HCT116 (cell line): ENCODE data around the gene HOXB13. TPM values are rescaled to one million over a fixed set of nuclear protein-coding genes. Genes with fewer than 3 reads are reported as not detected.
"Not testable (repeated sequence)": the region's sequence is repeated elsewhere in the genome, so short reads cannot be mapped to it uniquely, and the experiment has no call there.

Source experiments
- ATAC-seq: fragments of 200-7000 bp; cut with Tn5 transposase; 2 replicates; pipeline ENCODE4 v1.9.1; 2020; ENCODE audit warnings: mild to moderate bottlenecking, moderate library complexity
- BruUV-seq: library from RNA; stranded (reverse); fragments of 400-500 nt; replicated peaks from 2 replicates; lab custom pipeline; 2021; lab: Mats Ljungman, UMichigan
- CTCF ChIA-PET: fragments of 300-600 bp; sonication (Branson Sonifier 250); formaldehyde crosslinking; loops from one replicate; lab custom pipeline; 2021; ENCODE audit warnings: antibody characterized with exemption; lab: Charles Lee
- POLR2A ChIA-PET: fragments of 300-600, 350-600 bp; sonication (Branson Sonifier 250); formaldehyde crosslinking; loops from one replicate; lab custom pipeline; 2021; ENCODE audit warnings: antibody characterized with exemption; lab: Charles Lee
- RAD21 ChIA-PET, 2 experiments: fragments of 300-600 bp; sonication (Branson Sonifier 250); formaldehyde crosslinking; loops; one replicate each; lab custom pipeline; 2023; ENCODE audit warnings: low total read pairs in 2 of 2; ENCODE audit not compliant: uncharacterized antibody in 2 of 2, unreplicated experiment in 2 of 2, low non-redundant PET in 1 of 2; lab: Charles Lee
- DNase-seq: peaks from one replicate; pipeline ENCODE4 v3.0.0-alpha.2; 2010; ENCODE audit warnings: low read depth, low spot score
- H2AFZ ChIP-seq: fragments of 200-600 bp; shearing (Covaris generic), sonication (generic); 2 replicates; pipeline ENCODE4 v1.6.1; 2017; ENCODE audit warnings: low read depth, mixed run types, mixed read lengths, antibody characterized with exemption, low read length; ENCODE audit not compliant: poor library complexity, severe bottlenecking
- H3K27ac ChIP-seq: 2 replicates; pipeline ENCODE4 v1.5.1; 2012; ENCODE audit warnings: low read depth, low read length
- H3K27me3 ChIP-seq: fragments of 200-600 bp; sonication (generic); 2 replicates; pipeline ENCODE4 v1.6.1; 2016; ENCODE audit warnings: mixed run types, low read length, mixed read lengths; ENCODE audit not compliant: insufficient read depth
- H3K36me3 ChIP-seq, 2 experiments: fragments of 200-500 bp in 1 of 2; fragments of 200-600 bp in 1 of 2; sonication (Bioruptor generic) in 1 of 2; sonication (generic) in 1 of 2; 2 replicates each; pipeline versions ENCODE4 v1.5.1 to v1.6.1; 2014 to 2016; ENCODE audit warnings: low read length in 2 of 2, inconsistent platforms in 1 of 2, mixed read lengths in 1 of 2, mixed run types in 1 of 2; ENCODE audit not compliant: insufficient read depth in 2 of 2, control insufficient read depth in 1 of 2
- H3K4me1 ChIP-seq, 2 experiments: fragments of 200-600 bp in 1 of 2; sonication (generic) in 1 of 2; 2 replicates each; pipeline versions ENCODE4 v1.5.1 to v1.6.1; 2012 to 2017; ENCODE audit warnings: low read length in 2 of 2, inconsistent platforms in 1 of 2, mild to moderate bottlenecking in 1 of 2, mixed read lengths in 1 of 2, mixed run types in 1 of 2, moderate library complexity in 1 of 2; ENCODE audit not compliant: insufficient read depth in 2 of 2, control insufficient read depth in 1 of 2
- H3K4me2 ChIP-seq: fragments of 200-600 bp; sonication (generic); 2 replicates; pipeline ENCODE4 v1.6.1; 2017; ENCODE audit warnings: mixed run types, low read length, mixed read lengths
- H3K4me3 ChIP-seq, 2 experiments: fragments of 200-600 bp in 1 of 2; sonication (generic) in 1 of 2; replicated peaks in 1 of 2; 2 replicates each; pipeline ENCODE4 v1.5.1; 2011 to 2016; ENCODE audit warnings: low read length in 2 of 2, control low read depth in 1 of 2, low read depth in 1 of 2, mild to moderate bottlenecking in 1 of 2, mixed read lengths in 1 of 2, mixed run types in 1 of 2
- H3K79me2 ChIP-seq: fragments of 200-600 bp; sonication (generic); 2 replicates; pipeline ENCODE4 v1.6.1; 2017; ENCODE audit warnings: mild to moderate bottlenecking, mixed run types, low read length, moderate library complexity, mixed read lengths; ENCODE audit not compliant: insufficient read depth
- H3K9ac ChIP-seq: fragments of 200-600 bp; sonication (generic); 2 replicates; pipeline ENCODE4 v1.6.1; 2016; ENCODE audit warnings: low read length, mixed read lengths
- H3K9me2 ChIP-seq: fragments of 200-600 bp; sonication (generic), shearing (Covaris generic); 2 replicates; pipeline ENCODE4 v1.6.1; 2017; ENCODE audit warnings: mixed run types, mild to moderate bottlenecking, moderate library complexity; ENCODE audit not compliant: insufficient read depth
- H3K9me3 ChIP-seq, 2 experiments: fragments of 200-500 bp in 1 of 2; fragments of 200-600 bp in 1 of 2; sonication (Bioruptor generic) in 1 of 2; sonication (generic) in 1 of 2; 2 replicates each; pipeline ENCODE4 v1.6.1; 2014 to 2017; ENCODE audit warnings: low read length in 2 of 2, mixed read lengths in 2 of 2, inconsistent platforms in 1 of 2, low read depth in 1 of 2, mild to moderate bottlenecking in 1 of 2, mixed run types in 1 of 2, moderate library complexity in 1 of 2; ENCODE audit not compliant: control insufficient read depth in 1 of 2, insufficient read depth in 1 of 2
- H4K20me1 ChIP-seq: fragments of 200-600 bp; sonication (generic), shearing (Covaris generic); 2 replicates; pipeline ENCODE4 v1.6.1; 2017; ENCODE audit warnings: mixed run types, mild to moderate bottlenecking, moderate library complexity; ENCODE audit not compliant: insufficient read depth
- ATF3 ChIP-seq: IDR thresholded peaks from 2 replicates; pipeline ENCODE4 v1.6.1; 2012
- CBX3 ChIP-seq: IDR thresholded peaks from 2 replicates; pipeline ENCODE4 v1.6.1; 2012; ENCODE audit warnings: low read depth
- EGR1 ChIP-seq: IDR thresholded peaks from 2 replicates; pipeline ENCODE4 v1.6.1; 2012; ENCODE audit warnings: low read depth
- MAX ChIP-seq: IDR thresholded peaks from 2 replicates; pipeline ENCODE4 v1.6.1; 2012
- SIN3A ChIP-seq: IDR thresholded peaks from 2 replicates; pipeline ENCODE4 v1.6.1; 2012; ENCODE audit warnings: low read depth
- SRF ChIP-seq: IDR thresholded peaks from 2 replicates; pipeline ENCODE4 v1.6.1; 2012; ENCODE audit warnings: low read depth
- ZBTB33 ChIP-seq: IDR thresholded peaks from 2 replicates; pipeline ENCODE4 v1.6.1; 2011; ENCODE audit warnings: mild to moderate bottlenecking, low read length, moderate library complexity; ENCODE audit not compliant: insufficient replicate concordance; ENCODE audit errors: extremely low read depth
- ZFX ChIP-seq: fragments of 450-650 bp; IDR thresholded peaks from 2 replicates; pipeline ENCODE4 v1.6.1; 2017
- ZNF274 ChIP-seq: fragments of 200-500 bp; sonication (Bioruptor generic); IDR thresholded peaks from 2 replicates; pipeline ENCODE4 v1.6.1; 2014; ENCODE audit warnings: mild to moderate bottlenecking, low read depth, low read length, inconsistent platforms
- intact Hi-C: fragments of 100-400 bp; cut with micrococcal nuclease; formaldehyde crosslinking; loops from 2 replicates; pipeline ENCODE4 v1.10.0; 2022
- total RNA-seq: library from RNA; stranded (reverse); gene quantifications from one replicate; pipeline ENCODE4 v1.2.1, GENCODE V29; 2021; ENCODE audit not compliant: unreplicated experiment

The HOXB13 gene
- total RNA-seq, 1 experiment from 2014 or later: 7.8 TPM

GRCh38 chr17:48717367-48718226 lies 11.0 kb downstream of the HOXB13 start:
- no peaks in the 10 kb centered on the region for H3K9me2 ChIP-seq
- no peak for ATAC-seq
- intact Hi-C loops: no loop called here
- no peak overlapping the region for H3K4me2 ChIP-seq
- no peak overlapping the region for H3K9ac ChIP-seq
- ChIA-PET RAD21 (interaction anchor here in 1 of 2 experiments (0.7 kb wide), 1 partner anchor 323 kb away, joined by 5 read pairs; no protein-coding TSS in a partner anchor), CTCF (interaction anchor here (0.9 to 1.6 kb wide), 5 partner anchors 11 to 167 kb away, joined by 3 to 7 read pairs (median 4); partner anchors contain the start of gene HOXB13), POLR2A (interaction anchor here (0.6 to 1.1 kb wide), 3 partner anchors 11 to 162 kb away, joined by 3 to 7 read pairs (median 4); partner anchors contain the start of gene HOXB13)
- TF ChIP-seq SRF (no peak), SIN3A (no peak), EGR1 (no peak), ZNF274 (no peak), ZBTB33 (no peak), CBX3 (no peak), ZFX (no peak), MAX (no peak), ATF3 (no peak)
- H4K20me1 ChIP-seq: no peaks in the 10 kb centered on the region
- H3K4me3 ChIP-seq: no peak overlapping the region
- H2AFZ ChIP-seq: no peak overlapping the region
- H3K27me3 ChIP-seq: no peaks in the 10 kb centered on the region
- no TSS peak for BruUV-seq
- no peaks in the 10 kb centered on the region for H3K79me2 ChIP-seq
- H3K4me1 ChIP-seq: no peaks in the 10 kb centered on the region
- no peaks in the 10 kb centered on the region for H3K36me3 ChIP-seq
- no peak for DNase-seq
- no peaks in the 10 kb centered on the region for H3K9me3 ChIP-seq
- no peak overlapping the region for H3K27ac ChIP-seq

- intact Hi-C loops, BruUV-seq, H3K79me2 ChIP-seq, H2AFZ ChIP-seq, H3K36me3 ChIP-seq, H3K9me3 ChIP-seq, H3K4me2 ChIP-seq, H3K27ac ChIP-seq, H3K4me1 ChIP-seq, H3K27me3 ChIP-seq, H3K9ac ChIP-seq, H4K20me1 ChIP-seq, DNase-seq, RAD21 ChIA-PET, ATAC-seq, H3K9me2 ChIP-seq, H3K4me3 ChIP-seq: not testable (repeated sequence)
- POLR2A ChIA-PET: interaction anchor here (1.1 kb wide), 1 partner anchor 12 kb away, joined by 4 read pairs; the partner anchor contains the start of gene HOXB13
- CTCF ChIA-PET: interaction anchor here (0.9 to 1.6 kb wide), 3 partner anchors 12 to 162 kb away, joined by 3 to 7 read pairs (median 3); partner anchors contain the start of gene HOXB13
Measured at GRCh38 chr17:48716549-48716948, 12.0 kb downstream of the HOXB13 start.
